AG09309 (cell line): ENCODE measurements around the gene LAMA1.

ENCODE experiments used
- DNase-seq: peaks from one replicate; pipeline ENCODE4 v3.0.0-alpha.2; 2010; ENCODE audit warnings: low read depth
- H3K4me3 ChIP-seq: 2 replicates; pipeline ENCODE4 v1.5.1; 2011; ENCODE audit warnings: mild to moderate bottlenecking, low read depth, low read length, moderate library complexity; ENCODE audit not compliant: control insufficient read depth
- CTCF ChIP-seq: IDR thresholded peaks from 2 replicates; pipeline ENCODE4 v1.5.1; 2011; ENCODE audit warnings: mild to moderate bottlenecking, low read depth, low read length, inconsistent platforms; ENCODE audit not compliant: insufficient read depth, control insufficient read depth; ENCODE audit errors: missing control alignments

LAMA1 gene

GRCh38 chr18:6928359-6928758 lies 189.2 kb downstream of the LAMA1 start:
- H3K4me3 ChIP-seq, result no peak overlapping the region
- no peak for DNase-seq
- TF ChIP-seq CTCF, result no peak

DNA sequence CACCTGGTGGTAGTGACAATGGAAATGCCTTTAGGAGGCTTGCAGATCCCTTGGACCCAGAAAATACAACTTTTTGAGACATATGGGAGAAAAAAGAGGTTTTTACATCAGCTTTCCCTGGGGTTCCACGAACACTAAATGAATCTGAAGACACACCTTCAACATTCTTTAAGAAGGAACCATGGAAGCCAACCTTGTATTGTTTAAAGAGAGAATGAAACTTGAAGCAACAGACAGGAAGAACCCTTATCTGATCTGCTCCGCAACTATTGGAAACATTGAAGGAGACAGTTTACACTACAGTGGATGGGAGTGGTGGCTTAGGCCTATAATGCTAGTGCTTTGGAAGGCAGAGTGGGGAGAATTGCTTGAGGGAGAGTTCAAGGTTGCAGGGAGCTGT lies 190.4 kb downstream of the LAMA1 start:
- DNase-seq, result no peak
- TF ChIP-seq CTCF, result no peak
- no peak overlapping the region for H3K4me3 ChIP-seq

- no peak for DNase-seq
- H3K4me3 ChIP-seq, result no peak overlapping the region
- TF ChIP-seq CTCF, result no peak
Measured at GRCh38 chr18:6923220-6923619, 194.4 kb downstream of the LAMA1 start.

- no peak for DNase-seq
- no peak overlapping the region for H3K4me3 ChIP-seq
- TF ChIP-seq CTCF, result no peak
Measured at GRCh38 chr18:6921571-6921970, 196.0 kb downstream of the LAMA1 start.

GRCh38 chr18:6920099-6920955 lies 197.3 kb downstream of the LAMA1 start:
- peak; percentile 25 for DNase-seq
- H3K4me3 ChIP-seq, result no peak overlapping the region
- TF ChIP-seq CTCF, result peak; percentile 97

DNA sequence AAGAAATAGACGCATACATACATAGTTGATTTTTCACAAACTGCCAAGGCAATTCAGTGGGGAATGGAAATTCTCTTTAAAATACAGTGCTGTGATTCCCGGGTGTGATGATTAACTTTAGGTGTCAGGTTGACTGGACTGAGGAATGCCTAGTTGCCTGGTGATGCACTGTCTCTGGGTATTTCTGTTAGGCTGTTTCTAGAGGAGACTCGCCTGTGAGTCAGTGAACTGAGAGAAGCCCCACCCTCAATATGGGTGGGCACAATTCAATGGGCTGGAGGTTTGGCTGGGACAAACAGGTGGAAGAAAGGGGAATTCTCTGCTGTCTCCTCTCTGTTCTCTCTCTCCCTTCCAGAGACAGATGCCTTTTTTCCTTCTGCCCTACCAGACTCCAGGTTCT lies 200.5 kb downstream of the LAMA1 start:
- DNase-seq, result no peak
- TF ChIP-seq CTCF, result no peak

More for the DNA sequence above, 200.5 kb downstream of the LAMA1 start:
- no peak overlapping the region for H3K4me3 ChIP-seq
